ENCODE measurements around the gene LRPAP1.

Gene LRPAP1

GRCh38 chr4:3517731-3518510 lies 14.3 kb downstream of the LRPAP1 start:
- no peak for ATAC-seq
- TF ChIP-seq PATZ1 (CRISPR knock-in tag; IDR thresholded peaks at IDR 0.05; ENCODE audit: borderline replicate concordance) (no peak), ARNTL (CRISPR knock-in tag; IDR thresholded peaks at IDR 0.05; ENCODE audit: borderline replicate concordance, low read depth) (no peak), ZFP3 (CRISPR knock-in tag; IDR thresholded peaks at IDR 0.05) (no peak), ZNF565 (CRISPR knock-in tag; conservative IDR thresholded peaks at IDR 0.05; ENCODE audit: low read depth) (no peak), SNAI2 (CRISPR knock-in tag; IDR thresholded peaks at IDR 0.05) (no peak), TOX (CRISPR knock-in tag; IDR thresholded peaks at IDR 0.05; ENCODE audit: borderline replicate concordance) (no peak), RARB (CRISPR knock-in tag; IDR thresholded peaks at IDR 0.05) (no peak), POU6F1 (CRISPR knock-in tag; IDR thresholded peaks at IDR 0.05; ENCODE audit: borderline replicate concordance, low read depth) (no peak), CREB5 (CRISPR knock-in tag; IDR thresholded peaks at IDR 0.05; ENCODE audit: low read depth) (no peak), ZC3H10 (CRISPR knock-in tag; IDR thresholded peaks at IDR 0.05) (no peak), GLIS3 (CRISPR knock-in tag; IDR thresholded peaks at IDR 0.05) (no peak), CSDC2 (CRISPR knock-in tag; IDR thresholded peaks at IDR 0.05) (no peak), PPARA (CRISPR knock-in tag; IDR thresholded peaks at IDR 0.05; ENCODE audit: borderline replicate concordance) (no peak), BACH2 (CRISPR knock-in tag; IDR thresholded peaks at IDR 0.05; ENCODE audit: borderline replicate concordance) (no peak), TSHZ2 (CRISPR knock-in tag; IDR thresholded peaks at IDR 0.05) (no peak)

GRCh38 chr4:3516836-3517730 lies 15.1 kb downstream of the LRPAP1 start:
- no peak for ATAC-seq
- TF ChIP-seq GLIS3 (CRISPR knock-in tag; IDR thresholded peaks at IDR 0.05): no peak
- no peak for TF ChIP-seq BACH2 (CRISPR knock-in tag; IDR thresholded peaks at IDR 0.05; ENCODE audit: borderline replicate concordance)
- TF ChIP-seq ISL1 (CRISPR knock-in tag; IDR thresholded peaks at IDR 0.05): no peak
- no peak for TF ChIP-seq TCF4 (CRISPR knock-in tag; IDR thresholded peaks at IDR 0.05; ENCODE audit: borderline replicate concordance)
- no peak for TF ChIP-seq CSRNP3 (CRISPR knock-in tag; IDR thresholded peaks at IDR 0.05)
- no peak for TF ChIP-seq ZNF8 (CRISPR knock-in tag; IDR thresholded peaks at IDR 0.05)
- TF ChIP-seq ZNF565 (CRISPR knock-in tag; conservative IDR thresholded peaks at IDR 0.05; ENCODE audit: low read depth): no peak
- no peak for TF ChIP-seq SNAI2 (CRISPR knock-in tag; IDR thresholded peaks at IDR 0.05)
